ENCODE measurements around the gene IFT57. TPM values are rescaled to one million over a fixed set of nuclear protein-coding genes. Genes with fewer than 3 reads are reported as not detected.
A peak's percentile ranks its signal among the peaks of the same experiment; 100 is the strongest.
"Not testable (repeated sequence)": the region's sequence is repeated elsewhere in the genome, so short reads cannot be mapped to it uniquely, and the experiment has no call there.

The IFT57 gene
- total RNA-seq, 1 donor, result 47.6 TPM

DNA sequence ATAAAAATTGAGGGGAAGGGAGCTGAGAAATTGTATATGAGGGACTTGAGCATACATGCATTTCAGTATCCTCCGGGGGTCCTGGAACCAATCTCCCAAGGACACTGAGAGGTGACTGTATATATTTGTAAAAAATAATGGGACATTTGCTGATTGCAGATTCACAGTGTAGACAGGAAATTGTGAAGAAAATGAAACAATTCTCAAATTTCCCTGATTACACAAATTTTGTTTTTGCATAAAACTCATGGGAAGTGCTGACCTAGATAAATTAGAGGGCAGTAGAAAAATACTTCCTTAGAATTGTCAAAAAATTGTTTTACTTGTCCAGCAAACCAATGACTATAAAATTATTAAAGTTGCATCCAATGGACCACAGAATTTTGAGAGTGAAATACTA lies 64.0 kb downstream of the IFT57 start:
- no peak for TF ChIP-seq CTCF (IDR thresholded peaks at IDR 0.05; ENCODE audit: insufficient read depth, low read length)
- H3K4me3 ChIP-seq (ENCODE audit: low read depth, low read length), result no peak overlapping the region
- DNase-seq (ENCODE audit: low read depth), result no peak

DNA sequence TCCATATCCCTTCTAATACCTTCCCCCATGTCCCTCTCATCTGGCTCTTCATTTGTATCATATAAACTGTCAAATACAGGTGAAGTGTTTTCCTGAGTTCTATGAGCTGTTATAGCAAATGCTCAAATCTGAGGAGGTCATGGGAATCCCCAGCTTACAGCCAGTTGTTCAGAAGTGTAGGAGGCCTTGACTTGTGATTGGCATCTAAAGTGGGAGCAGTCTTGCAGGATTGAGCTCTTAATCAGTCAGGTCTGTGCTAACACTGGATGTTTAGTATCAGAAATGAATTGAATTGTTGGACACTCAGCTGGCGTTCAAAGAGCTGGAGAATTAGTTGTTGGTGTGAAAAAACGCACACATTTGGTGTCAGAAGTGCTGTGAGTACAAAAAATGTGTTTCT lies 65.0 kb downstream of the IFT57 start:
- no peak for DNase-seq (ENCODE audit: low read depth)
- no peak overlapping the region for H3K4me3 ChIP-seq (ENCODE audit: low read depth, low read length)
- TF ChIP-seq CTCF (IDR thresholded peaks at IDR 0.05; ENCODE audit: insufficient read depth, low read length), result no peak

GRCh38 chr3:108156312-108156853 lies 65.8 kb downstream of the IFT57 start:
- DNase-seq (ENCODE audit: low read depth), result no peak
- no peak overlapping the region for H3K4me3 ChIP-seq (ENCODE audit: low read depth, low read length)
- TF ChIP-seq CTCF (IDR thresholded peaks at IDR 0.05; ENCODE audit: insufficient read depth, low read length), result no peak

- not testable (repeated sequence) for DNase-seq (ENCODE audit: low read depth); H3K4me3 ChIP-seq (ENCODE audit: low read depth, low read length)
These were observed 66.6 kb downstream of the IFT57 start for GRCh38 chr3:108155642-108156041.

GRCh38 chr3:108153451-108153981 lies 68.7 kb downstream of the IFT57 start:
- H3K4me3 ChIP-seq (ENCODE audit: low read depth, low read length), result no peak overlapping the region
- peak; percentile 49 for TF ChIP-seq CTCF (IDR thresholded peaks at IDR 0.05; ENCODE audit: insufficient read depth, low read length)
- DNase-seq (ENCODE audit: low read depth), result peak; percentile 70

DNA sequence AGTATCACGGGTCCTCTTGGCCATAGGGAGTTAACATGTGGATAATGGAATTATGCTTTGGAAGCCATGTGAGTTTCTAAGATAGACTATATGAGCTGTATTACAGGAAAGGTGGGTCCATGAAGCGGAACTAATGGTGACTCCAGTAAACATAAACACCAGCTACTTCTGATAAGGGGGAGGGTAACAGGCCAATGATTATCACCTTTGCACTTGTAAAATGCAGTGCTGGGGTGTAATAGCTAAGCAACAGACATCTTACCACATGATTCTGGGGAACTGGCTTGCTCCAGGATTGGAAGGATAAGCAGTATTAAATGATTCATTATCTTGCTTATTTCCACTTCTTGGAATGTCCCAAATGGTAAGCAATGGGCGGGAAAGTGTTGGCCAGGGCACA lies 70.0 kb downstream of the IFT57 start:
- DNase-seq (ENCODE audit: low read depth), result peak; percentile 28
- no peak overlapping the region for H3K4me3 ChIP-seq (ENCODE audit: low read depth, low read length)
- no peak for TF ChIP-seq CTCF (IDR thresholded peaks at IDR 0.05; ENCODE audit: insufficient read depth, low read length)

DNA sequence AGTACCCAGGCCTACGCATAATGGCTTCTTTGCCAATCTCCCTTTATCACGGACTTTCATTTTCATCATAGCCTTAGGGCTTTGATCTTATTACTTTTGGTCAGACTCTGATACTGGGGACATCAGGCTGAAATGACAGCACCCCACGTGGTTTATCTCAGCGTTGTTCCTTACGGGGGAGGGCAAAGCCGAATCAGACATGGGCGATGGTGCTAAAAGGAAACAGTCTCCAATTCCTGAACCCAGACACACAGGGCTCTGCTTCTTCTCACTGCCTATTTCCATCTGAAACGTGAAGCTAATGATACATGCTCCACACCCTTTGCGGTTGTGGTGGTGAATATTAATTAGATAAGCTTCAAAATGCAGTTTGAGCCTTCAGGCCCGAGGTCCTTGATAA lies 72.0 kb downstream of the IFT57 start:
- DNase-seq (ENCODE audit: low read depth), result no peak
- no peak for TF ChIP-seq CTCF (IDR thresholded peaks at IDR 0.05; ENCODE audit: insufficient read depth, low read length)
- no peak overlapping the region for H3K4me3 ChIP-seq (ENCODE audit: low read depth, low read length)

Measured in fibroblast of the aortic adventitia (primary cell).